Skeletal muscle satellite cell (primary cell): ENCODE data around the gene PPFIA4.

Experiments
- H3K27me3 ChIP-seq: 2 replicates; pipeline ENCODE4 v1.7.0; 2013; ENCODE audit warnings: low read length; ENCODE audit not compliant: control insufficient read depth, insufficient read depth
- H3K36me3 ChIP-seq: 2 replicates; pipeline ENCODE4 v1.7.0; 2013; ENCODE audit warnings: mild to moderate bottlenecking, control low read depth, low read length; ENCODE audit not compliant: insufficient read depth
- H3K4me1 ChIP-seq: 2 replicates; pipeline ENCODE4 v1.7.0; 2013; ENCODE audit warnings: low read length; ENCODE audit not compliant: control insufficient read depth, insufficient read depth
- H3K4me2 ChIP-seq: 2 replicates; pipeline ENCODE4 v1.7.0; 2013; ENCODE audit warnings: mild to moderate bottlenecking, low read length
- H3K4me3 ChIP-seq: 2 replicates; pipeline ENCODE4 v1.7.0; 2013; ENCODE audit warnings: low read length
- H3K9ac ChIP-seq: 2 replicates; pipeline ENCODE4 v1.7.0; 2013; ENCODE audit warnings: mild to moderate bottlenecking, low read depth, low read length, moderate library complexity
- H3K9me3 ChIP-seq: replicated peaks from 2 replicates; pipeline ENCODE4 v1.7.0; 2013; ENCODE audit warnings: mild to moderate bottlenecking, control low read depth, low read length

PPFIA4 gene

DNA sequence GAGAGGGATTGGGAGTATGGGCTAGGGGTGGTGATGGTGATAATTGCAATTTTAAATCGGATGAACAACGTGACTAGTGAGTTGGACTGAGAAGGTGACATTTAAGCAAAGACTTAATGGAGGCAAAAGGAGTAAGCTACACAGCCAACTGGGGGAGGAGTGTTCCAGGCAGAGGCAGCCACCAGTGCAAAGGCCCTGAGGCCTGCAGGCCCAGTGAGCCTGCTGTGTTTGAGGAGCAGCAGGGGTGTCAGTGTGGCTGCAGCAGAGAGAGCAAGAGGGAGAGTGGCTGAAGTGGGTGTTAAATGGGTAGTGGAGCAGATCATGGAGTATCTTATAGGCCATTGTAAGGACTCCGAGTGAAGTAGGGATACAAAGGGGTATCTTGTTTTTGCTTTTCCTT is 40.7 kb downstream of the PPFIA4 start:
- Histone ChIP-seq H3K9ac (no peak overlapping the region), H3K9me3 (no peaks in the 10 kb centered on the region), H3K4me2 (no peak overlapping the region), H3K36me3 (peaks cover 8% of the 10 kb centered on the region), H3K4me1 (peaks cover 11% of the 10 kb centered on the region), H3K4me3 (no peak overlapping the region), H3K27me3 (peaks cover 18% of the 10 kb centered on the region)

DNA sequence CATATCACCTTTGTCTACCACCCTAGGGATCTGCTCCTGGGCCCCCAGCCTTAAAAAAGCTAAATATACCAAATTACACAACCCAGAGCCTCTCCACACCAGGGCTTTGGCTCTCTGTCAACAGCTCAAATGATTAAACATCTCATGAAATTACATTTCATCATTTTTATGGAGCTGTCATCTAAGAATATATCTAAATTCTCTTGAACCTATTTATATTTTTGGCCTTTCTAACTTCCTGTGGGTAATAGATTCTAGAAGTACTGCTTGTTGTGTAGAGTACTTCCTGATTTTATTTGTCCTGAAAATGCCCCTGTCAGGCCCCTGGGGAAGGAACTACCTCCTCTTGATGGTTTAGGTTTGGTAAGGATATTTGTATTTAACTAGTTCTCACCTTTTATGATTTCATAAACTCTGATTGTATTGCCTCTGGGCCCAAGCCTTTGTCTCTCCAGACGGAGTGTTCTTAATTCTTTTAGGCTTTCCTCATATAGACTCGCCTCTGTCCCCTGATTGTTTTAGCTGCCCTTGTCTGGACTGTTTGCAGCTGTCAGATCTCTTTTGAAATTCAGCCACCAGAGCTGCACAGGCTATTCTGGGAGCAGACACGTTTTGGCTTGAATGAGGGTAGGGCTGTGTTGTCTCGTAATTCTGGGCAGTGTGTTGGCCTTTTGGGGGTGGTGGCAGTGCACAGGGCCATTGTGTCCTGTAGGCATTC is 42.9 kb downstream of the PPFIA4 start:
- Histone ChIP-seq H3K4me2 (no peak overlapping the region), H3K27me3 (peaks cover 13% of the 10 kb centered on the region), H3K9ac (no peak overlapping the region), H3K4me1 (peaks cover 11% of the 10 kb centered on the region), H3K36me3 (peaks cover 6% of the 10 kb centered on the region), H3K4me3 (no peak overlapping the region), H3K9me3 (no peaks in the 10 kb centered on the region)

DNA sequence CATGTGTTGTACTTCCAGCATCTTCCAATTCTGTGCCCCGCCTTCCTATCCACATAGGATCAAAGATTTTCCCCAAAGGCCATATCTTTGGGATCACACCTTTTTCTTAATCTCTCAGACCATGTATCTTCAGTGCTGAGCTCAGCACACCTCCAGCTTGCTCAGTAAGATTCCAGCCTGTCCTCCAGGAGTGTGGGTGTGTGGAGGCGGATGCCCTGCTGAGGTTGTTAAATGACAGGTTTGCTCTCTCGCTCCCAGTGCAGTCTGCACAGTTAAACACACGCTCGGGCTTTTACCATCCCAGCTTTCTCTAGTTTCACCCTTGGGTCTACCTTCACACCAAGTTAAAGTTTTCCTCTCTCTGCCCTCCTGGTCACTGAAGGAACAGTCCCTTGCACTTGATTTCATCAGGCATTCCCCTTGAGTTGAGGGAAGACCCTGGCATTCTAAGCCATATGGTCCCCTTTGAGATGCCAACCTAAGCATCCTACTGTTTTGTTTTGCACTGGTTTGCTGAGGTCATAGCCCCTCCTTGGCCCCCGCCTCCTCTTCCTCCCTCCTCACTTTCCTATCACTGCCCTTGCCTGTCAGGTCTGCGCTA is 45.8 kb downstream of the PPFIA4 start:
- Histone ChIP-seq H3K4me3 (no peak overlapping the region), H3K9me3 (no peaks in the 10 kb centered on the region), H3K4me2 (no peak overlapping the region), H3K4me1 (peaks cover 11% of the 10 kb centered on the region), H3K27me3 (peaks cover 7% of the 10 kb centered on the region), H3K9ac (no peak overlapping the region), H3K36me3 (peaks cover 6% of the 10 kb centered on the region)

DNA sequence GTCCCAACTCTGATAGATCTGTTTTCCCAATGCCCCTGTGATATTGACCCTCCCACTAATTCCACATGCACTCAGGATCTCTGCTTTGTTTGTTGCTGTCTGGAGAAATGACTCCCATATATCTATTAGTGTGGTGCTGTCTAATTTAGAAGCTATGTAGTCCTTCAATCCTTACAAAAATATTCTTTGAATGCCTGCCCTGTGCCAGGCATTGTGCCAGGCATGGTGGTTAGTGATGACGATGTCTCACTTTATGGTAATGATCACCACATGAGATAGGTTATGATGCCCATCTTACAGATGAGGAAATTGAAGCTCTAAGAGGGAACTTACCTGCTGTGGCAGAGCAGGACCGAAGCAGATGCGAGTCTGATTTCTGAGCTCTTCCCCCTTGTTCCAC is 46.6 kb downstream of the PPFIA4 start:
- Histone ChIP-seq H3K36me3 (peaks cover 6% of the 10 kb centered on the region), H3K9me3 (no peaks in the 10 kb centered on the region), H3K9ac (no peak overlapping the region), H3K4me2 (no peak overlapping the region), H3K27me3 (peaks cover under 1% of the 10 kb centered on the region), H3K4me1 (peaks cover 11% of the 10 kb centered on the region), H3K4me3 (no peak overlapping the region)

DNA sequence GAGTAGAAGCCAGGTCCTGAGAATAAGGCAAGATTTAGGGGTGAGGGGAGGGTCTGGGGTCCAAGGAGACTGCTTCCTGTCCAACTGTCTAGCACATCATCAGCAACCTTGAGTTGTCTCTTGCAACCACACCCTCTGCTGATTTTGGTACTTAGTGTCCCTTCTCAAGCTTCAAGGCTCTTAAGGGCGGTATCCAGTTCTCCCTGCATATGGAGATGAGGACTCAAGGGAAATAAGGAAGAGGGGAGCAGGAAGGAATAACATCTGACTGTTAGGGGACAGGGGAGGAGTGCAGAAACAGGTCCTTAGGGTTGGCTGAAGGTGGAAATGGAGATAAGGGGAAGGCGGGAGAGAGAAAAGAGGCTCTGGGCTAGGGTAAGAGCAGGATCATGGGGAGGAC is 47.2 kb downstream of the PPFIA4 start:
- Histone ChIP-seq H3K27me3 (no peaks in the 10 kb centered on the region), H3K9me3 (no peaks in the 10 kb centered on the region), H3K9ac (no peak overlapping the region), H3K36me3 (peaks cover 6% of the 10 kb centered on the region), H3K4me1 (peaks cover 10% of the 10 kb centered on the region), H3K4me2 (no peak overlapping the region), H3K4me3 (no peak overlapping the region)

DNA sequence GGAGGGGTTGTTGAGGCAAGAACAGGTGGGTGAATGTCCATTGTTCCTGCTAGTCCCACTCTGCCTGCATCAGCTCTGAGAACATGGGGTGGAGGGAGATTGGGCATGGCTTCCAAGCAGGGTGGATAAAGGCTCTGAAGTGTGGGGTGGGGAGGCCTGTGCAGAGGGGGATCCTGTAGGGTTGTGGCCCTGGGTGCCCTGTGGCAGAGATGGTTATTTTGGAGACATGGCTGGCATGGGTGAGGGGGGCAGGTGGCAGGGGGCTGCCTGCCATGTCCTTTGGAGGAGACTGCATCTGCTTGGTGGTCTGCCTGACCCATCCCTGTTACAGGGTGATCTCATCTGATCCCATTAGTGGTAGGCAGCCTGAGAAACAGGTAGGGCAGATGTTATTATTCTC is 48.3 kb downstream of the PPFIA4 start:
- Histone ChIP-seq H3K9me3 (no peaks in the 10 kb centered on the region), H3K27me3 (peaks cover 7% of the 10 kb centered on the region), H3K9ac (no peak overlapping the region), H3K4me3 (no peak overlapping the region), H3K4me2 (no peak overlapping the region), H3K36me3 (peaks cover 9% of the 10 kb centered on the region), H3K4me1 (no peaks in the 10 kb centered on the region)

DNA sequence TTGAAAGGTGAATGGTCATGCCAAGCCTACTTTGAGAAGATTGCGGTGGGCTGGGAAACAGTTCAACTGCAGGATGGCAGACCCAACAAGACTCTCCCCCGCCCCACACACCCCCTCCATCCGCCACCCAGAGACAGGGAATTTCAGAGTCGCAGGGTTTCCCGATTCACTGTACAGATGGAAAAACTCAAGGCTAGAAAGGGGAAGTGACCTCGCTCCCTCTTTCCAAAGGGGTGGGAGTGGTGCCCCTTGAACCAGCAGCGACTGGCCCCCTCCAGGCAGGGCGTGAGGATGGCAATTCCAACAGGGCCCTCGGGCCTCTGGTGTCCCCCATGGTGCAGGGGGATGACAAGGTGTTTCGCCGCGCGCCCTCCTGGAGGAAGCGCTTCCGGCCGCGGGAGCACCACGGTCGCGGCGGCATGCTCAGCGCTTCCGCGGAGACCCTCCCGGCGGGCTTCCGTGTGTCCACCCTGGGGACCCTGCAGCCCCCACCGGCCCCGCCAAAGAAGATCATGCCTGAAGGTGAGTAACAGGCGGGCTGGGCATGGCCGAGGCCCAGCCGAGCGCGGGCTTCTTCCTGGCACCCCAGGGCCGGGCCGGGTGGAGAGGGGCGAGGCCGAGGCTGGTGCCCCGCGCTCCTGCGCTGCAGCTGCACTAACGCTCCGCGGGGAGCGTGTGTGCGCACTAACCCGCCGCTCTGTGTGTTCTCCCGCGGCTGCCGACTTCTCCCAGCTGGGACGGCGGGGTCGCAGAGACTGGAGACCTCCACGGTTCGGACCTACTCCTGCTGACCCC is 49.1 kb downstream of the PPFIA4 start:
- H3K9ac ChIP-seq, result no peak overlapping the region
- peaks cover 9% of the 10 kb centered on the region for H3K36me3 ChIP-seq

DNA sequence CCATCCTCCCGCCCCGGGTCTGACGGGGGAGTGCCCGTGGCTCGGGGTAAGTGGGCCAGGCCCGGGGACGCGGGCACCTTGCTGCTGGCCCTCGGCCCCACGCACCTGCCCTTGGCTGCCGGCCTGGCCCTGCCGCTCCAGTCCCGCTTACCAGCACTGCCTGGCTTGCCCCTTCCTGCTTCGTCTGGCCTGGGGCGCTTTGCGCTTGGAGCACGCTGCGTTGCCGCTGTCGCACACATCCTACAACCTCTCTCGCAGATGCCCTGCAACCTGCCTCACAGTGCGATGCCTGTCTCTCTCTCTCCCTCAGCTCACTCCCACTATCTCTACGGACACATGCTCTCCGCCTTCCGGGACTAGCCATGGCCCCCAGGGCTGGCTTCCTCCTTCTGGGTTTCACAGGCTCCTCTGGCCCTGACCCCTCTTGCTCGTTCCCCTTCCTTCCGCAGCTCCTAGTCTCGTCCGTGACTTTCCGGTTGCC is 49.8 kb downstream of the PPFIA4 start:
- Histone ChIP-seq H3K27me3 (peaks cover 9% of the 10 kb centered on the region), H3K9me3 (no peaks in the 10 kb centered on the region), H3K4me1 (no peaks in the 10 kb centered on the region), H3K4me3 (no peak overlapping the region), H3K9ac (no peak overlapping the region), H3K36me3 (peaks cover 9% of the 10 kb centered on the region), H3K4me2 (no peak overlapping the region)

More for the DNA sequence above, 49.1 kb downstream of the PPFIA4 start:
- Histone ChIP-seq H3K4me3 (no peak overlapping the region), H3K27me3 (peaks cover 9% of the 10 kb centered on the region), H3K4me2 (no peak overlapping the region), H3K4me1 (no peaks in the 10 kb centered on the region), H3K9me3 (no peaks in the 10 kb centered on the region)

DNA sequence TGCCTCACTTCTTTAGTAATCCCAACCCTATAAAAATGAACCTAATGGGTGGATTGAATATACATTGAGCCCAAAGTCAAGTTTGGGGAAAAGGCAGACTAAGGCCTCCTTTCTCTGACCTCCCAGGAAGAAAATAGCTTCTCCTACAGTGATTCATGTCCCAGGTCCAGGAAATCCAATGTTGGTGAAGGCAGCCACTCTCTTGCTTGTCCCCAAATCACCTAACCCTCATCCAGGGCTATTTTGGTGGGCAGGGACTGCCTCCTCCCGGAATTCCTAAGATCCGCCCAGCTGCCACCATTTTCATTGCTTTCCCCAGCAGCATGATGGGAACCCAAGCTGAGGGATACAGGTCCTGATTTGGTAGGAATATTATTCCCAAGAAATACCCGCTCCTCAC is 51.1 kb downstream of the PPFIA4 start:
- no peak overlapping the region for H3K9ac ChIP-seq
- no peak overlapping the region for H3K4me3 ChIP-seq
- H3K4me1 ChIP-seq, result no peaks in the 10 kb centered on the region
- peaks cover 13% of the 10 kb centered on the region for H3K27me3 ChIP-seq
- peaks cover 3% of the 10 kb centered on the region for H3K36me3 ChIP-seq
- H3K9me3 ChIP-seq, result no peaks in the 10 kb centered on the region
- no peak overlapping the region for H3K4me2 ChIP-seq

DNA sequence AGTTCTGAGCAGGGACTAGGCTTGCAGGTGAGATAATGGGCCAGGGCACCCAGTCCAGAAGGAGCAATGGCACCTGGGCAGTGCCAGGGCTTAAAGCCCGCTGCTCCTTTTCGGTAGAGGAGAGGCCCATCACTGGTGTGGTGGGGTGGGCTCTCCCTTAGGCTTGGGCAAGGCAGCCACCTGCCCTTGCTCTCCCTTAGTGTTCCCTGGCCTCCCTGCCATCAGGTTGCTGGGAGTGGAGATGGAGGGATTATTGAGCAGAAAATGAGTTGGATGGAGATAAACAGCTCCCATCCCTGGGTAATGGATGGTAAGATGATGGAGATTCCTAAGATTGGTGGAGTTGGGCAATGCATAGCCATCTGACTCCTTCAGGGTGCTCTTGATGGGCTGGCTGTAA is 51.7 kb downstream of the PPFIA4 start:
- no peak overlapping the region for H3K4me2 ChIP-seq
- no peak overlapping the region for H3K9ac ChIP-seq
- peaks cover 3% of the 10 kb centered on the region for H3K36me3 ChIP-seq
- no peak overlapping the region for H3K4me3 ChIP-seq
- peaks cover 17% of the 10 kb centered on the region for H3K27me3 ChIP-seq
- no peaks in the 10 kb centered on the region for H3K9me3 ChIP-seq
- no peaks in the 10 kb centered on the region for H3K4me1 ChIP-seq

DNA sequence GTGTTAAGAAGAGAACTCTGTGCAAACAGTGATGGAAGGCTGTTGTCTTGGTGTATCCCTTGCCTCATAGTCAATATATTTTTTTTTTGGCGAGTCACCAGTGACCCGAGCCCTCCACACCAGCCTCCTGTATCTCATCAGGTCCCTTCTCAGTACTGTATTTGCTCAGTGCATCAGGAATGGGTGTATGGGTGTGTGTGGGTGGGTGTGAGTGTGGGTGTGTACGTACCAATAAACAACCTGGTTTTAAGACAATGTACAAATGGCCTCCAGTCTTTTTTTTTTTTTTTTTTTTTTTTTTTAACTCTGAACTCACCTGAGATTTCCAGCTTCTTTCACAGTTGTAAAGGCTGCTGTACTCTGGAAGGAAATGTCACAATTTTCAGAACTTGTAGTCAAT is 52.2 kb downstream of the PPFIA4 start:
- peaks cover 3% of the 10 kb centered on the region for H3K36me3 ChIP-seq
- no peak overlapping the region for H3K9ac ChIP-seq
- H3K4me3 ChIP-seq, result no peak overlapping the region
- H3K9me3 ChIP-seq, result no peaks in the 10 kb centered on the region
- H3K27me3 ChIP-seq, result peaks cover 17% of the 10 kb centered on the region
- H3K4me1 ChIP-seq, result no peaks in the 10 kb centered on the region
- H3K4me2 ChIP-seq, result no peak overlapping the region
